ENCODE data around the gene PEX5L. TPM values are rescaled to one million over a fixed set of nuclear protein-coding genes. Genes with fewer than 3 reads are reported as not detected.

PEX5L gene
- total and polyA plus RNA-seq, 4 experiments from 2014 or later = 0.06 TPM; not detected in 3

- Histone ChIP-seq H3K36me3 (ENCODE audit: insufficient read depth, low read length) (no peaks in the 10 kb centered on the region), H3K9me3 (ENCODE audit: control insufficient read depth in 1 of 2, low read length in 2 of 2) (no peaks in the 10 kb centered on the region), H3K27me3 (ENCODE audit: insufficient read depth, low read length) (no peaks in the 10 kb centered on the region), H3K4me3 (ENCODE audit: low read length in 2 of 2) (no peak overlapping the region), H3K4me1 (ENCODE audit: insufficient read depth, low read length) (no peaks in the 10 kb centered on the region), H3K27ac (ENCODE audit: low read depth, low read length) (no peak overlapping the region)
- Mint-ChIP-seq H3K4me3 (no peak overlapping the region), H3K27me3 (peaks cover 2 to 5% of the 10 kb centered on the region in 2 donors), H3K4me1 (no peaks in the 10 kb centered on the region), H3K36me3 (no peaks in the 10 kb centered on the region), H3K27ac (no peak overlapping the region), H3K9me3 (no peaks in the 10 kb centered on the region)
- intact Hi-C loops (cut with micrococcal nuclease) = no loop called here
- CTCF ChIA-PET (ENCODE audit: partially characterized antibody) = no interaction called here
- POLR2A ChIA-PET (ENCODE audit: partially characterized antibody) = no interaction called here
- no peak for DNase-seq
Measured at GRCh38 chr3:179840985-179841384, 195.8 kb downstream of the PEX5L start.

- intact Hi-C loops (cut with micrococcal nuclease) = no loop called here
- H3K9me3 Mint-ChIP-seq = no peaks in the 10 kb centered on the region
- no peaks in the 10 kb centered on the region for H3K4me1 ChIP-seq (ENCODE audit: insufficient read depth, low read length)
- no peaks in the 10 kb centered on the region for H3K9me3 ChIP-seq (ENCODE audit: control insufficient read depth in 1 of 2, low read length in 2 of 2)
- peaks cover 2 to 7% of the 10 kb centered on the region in 2 donors for H3K27me3 Mint-ChIP-seq
- H3K27ac Mint-ChIP-seq = no peak overlapping the region
- POLR2A ChIA-PET (ENCODE audit: partially characterized antibody) = no interaction called here
- H3K27ac ChIP-seq (ENCODE audit: low read depth, low read length) = no peak overlapping the region
- H3K36me3 Mint-ChIP-seq = no peaks in the 10 kb centered on the region
- no peak overlapping the region for H3K4me3 ChIP-seq (ENCODE audit: low read length in 2 of 2)
- no peaks in the 10 kb centered on the region for H3K36me3 ChIP-seq (ENCODE audit: insufficient read depth, low read length)
- H3K4me3 Mint-ChIP-seq = no peak overlapping the region
- H3K27me3 ChIP-seq (ENCODE audit: insufficient read depth, low read length) = no peaks in the 10 kb centered on the region
- DNase-seq = no peak
- H3K4me1 Mint-ChIP-seq = no peaks in the 10 kb centered on the region
- CTCF ChIA-PET (ENCODE audit: partially characterized antibody) = no interaction called here
Measured at GRCh38 chr3:179837374-179837773, 199.4 kb downstream of the PEX5L start.

- Mint-ChIP-seq H3K36me3 (no peaks in the 10 kb centered on the region), H3K27ac (no peak overlapping the region), H3K4me3 (no peak overlapping the region), H3K27me3 (peaks cover 2 to 4% of the 10 kb centered on the region in 2 donors), H3K4me1 (no peaks in the 10 kb centered on the region), H3K9me3 (no peaks in the 10 kb centered on the region)
- Histone ChIP-seq H3K9me3 (ENCODE audit: control insufficient read depth in 1 of 2, low read length in 2 of 2) (no peaks in the 10 kb centered on the region), H3K4me1 (ENCODE audit: insufficient read depth, low read length) (no peaks in the 10 kb centered on the region), H3K27me3 (ENCODE audit: insufficient read depth, low read length) (no peaks in the 10 kb centered on the region), H3K36me3 (ENCODE audit: insufficient read depth, low read length) (no peaks in the 10 kb centered on the region), H3K27ac (ENCODE audit: low read depth, low read length) (no peak overlapping the region), H3K4me3 (ENCODE audit: low read length in 2 of 2) (no peak overlapping the region)
- intact Hi-C loops (cut with micrococcal nuclease) = no loop called here
- CTCF ChIA-PET (ENCODE audit: partially characterized antibody) = interaction anchor here (1.2 kb wide), 1 partner anchor 96 kb away, joined by 3 read pairs; no protein-coding TSS in a partner anchor
- POLR2A ChIA-PET (ENCODE audit: partially characterized antibody) = no interaction called here
- DNase-seq = no peak
Measured at GRCh38 chr3:179833294-179833693, 203.4 kb downstream of the PEX5L start.

DNA sequence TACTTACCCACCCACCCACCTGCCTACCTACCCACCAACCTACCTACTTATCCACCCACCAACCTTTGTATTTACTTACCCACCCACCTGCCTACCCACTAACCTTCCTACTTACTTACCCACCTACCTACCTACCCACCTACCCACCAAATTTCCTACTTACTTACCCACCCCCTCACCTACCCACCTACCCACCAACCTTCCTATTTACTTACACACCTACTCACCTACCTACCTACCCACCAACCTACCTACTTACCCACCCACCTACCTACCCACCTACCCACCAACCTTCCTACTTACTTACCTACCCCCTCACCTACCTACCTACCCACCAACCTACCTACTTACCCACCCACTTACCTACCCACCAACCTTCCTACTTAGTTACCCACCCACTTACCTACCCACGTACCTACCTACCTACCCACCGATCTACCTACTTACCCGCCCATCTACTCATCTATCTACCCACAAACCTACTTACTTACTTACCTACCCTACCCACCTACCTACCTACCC lies 204.3 kb downstream of the PEX5L start:
- Mint-ChIP-seq H3K36me3 (no peaks in the 10 kb centered on the region), H3K27ac (no peak overlapping the region), H3K4me1 (no peaks in the 10 kb centered on the region), H3K4me3 (no peak overlapping the region), H3K27me3 (peaks cover 2 to 4% of the 10 kb centered on the region in 2 donors), H3K9me3 (no peaks in the 10 kb centered on the region)
- H3K27ac ChIP-seq (ENCODE audit: low read depth, low read length) = no peak overlapping the region
- H3K9me3 ChIP-seq (ENCODE audit: control insufficient read depth in 1 of 2, low read length in 2 of 2) = no peaks in the 10 kb centered on the region
- H3K36me3 ChIP-seq (ENCODE audit: insufficient read depth, low read length) = no peaks in the 10 kb centered on the region
- intact Hi-C loops (cut with micrococcal nuclease) = no loop called here
- DNase-seq = no peak
- no peaks in the 10 kb centered on the region for H3K4me1 ChIP-seq (ENCODE audit: insufficient read depth, low read length)
- ChIA-PET POLR2A (ENCODE audit: partially characterized antibody) (no interaction called here), CTCF (ENCODE audit: partially characterized antibody) (interaction anchor here (1.2 kb wide), 1 partner anchor 97 kb away, joined by 3 read pairs; no protein-coding TSS in a partner anchor)
- no peaks in the 10 kb centered on the region for H3K27me3 ChIP-seq (ENCODE audit: insufficient read depth, low read length)
- no peak overlapping the region for H3K4me3 ChIP-seq (ENCODE audit: low read length in 2 of 2)

DNA sequence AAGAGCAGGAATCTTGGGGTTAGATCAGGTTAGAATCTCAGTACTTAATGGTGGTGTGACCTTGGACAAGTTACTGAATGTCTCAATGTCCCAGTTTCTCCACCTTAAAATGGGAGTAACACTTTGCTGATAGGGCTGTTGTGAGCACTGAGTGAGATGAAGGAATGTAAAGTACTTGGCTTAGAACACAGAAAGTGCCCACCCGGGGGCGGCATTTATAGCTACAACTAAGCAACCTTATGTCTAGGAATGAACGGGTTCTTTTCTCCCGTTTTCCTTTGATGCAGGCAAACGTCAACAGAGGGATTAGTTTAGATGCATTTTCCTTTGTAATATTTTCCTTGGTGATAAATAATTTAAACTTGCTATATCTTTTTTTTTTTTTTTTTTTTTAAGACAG lies 207.3 kb downstream of the PEX5L start:
- Histone ChIP-seq H3K4me1 (ENCODE audit: insufficient read depth, low read length) (no peaks in the 10 kb centered on the region), H3K4me3 (ENCODE audit: low read length in 2 of 2) (no peak overlapping the region), H3K9me3 (ENCODE audit: control insufficient read depth in 1 of 2, low read length in 2 of 2) (no peaks in the 10 kb centered on the region), H3K27ac (ENCODE audit: low read depth, low read length) (no peak overlapping the region), H3K27me3 (ENCODE audit: insufficient read depth, low read length) (no peaks in the 10 kb centered on the region), H3K36me3 (ENCODE audit: insufficient read depth, low read length) (no peaks in the 10 kb centered on the region)
- H3K9me3 Mint-ChIP-seq = no peaks in the 10 kb centered on the region
- H3K27ac Mint-ChIP-seq = no peak overlapping the region
- peaks cover 0 to 2% (median 0%) of the 10 kb centered on the region in 4 donors for H3K4me1 Mint-ChIP-seq
- ChIA-PET CTCF (ENCODE audit: partially characterized antibody) (no interaction called here), POLR2A (ENCODE audit: partially characterized antibody) (no interaction called here)
- peaks cover 1 to 4% of the 10 kb centered on the region in 2 donors for H3K27me3 Mint-ChIP-seq
- intact Hi-C loops (cut with micrococcal nuclease) = no loop called here
- H3K4me3 Mint-ChIP-seq = no peak overlapping the region
- no peak for DNase-seq
- no peaks in the 10 kb centered on the region for H3K36me3 Mint-ChIP-seq

- no peak overlapping the region for H3K4me3 ChIP-seq (ENCODE audit: low read length in 2 of 2)
Measured at GRCh38 chr3:179828738-179829137, 208.0 kb downstream of the PEX5L start.

DNA sequence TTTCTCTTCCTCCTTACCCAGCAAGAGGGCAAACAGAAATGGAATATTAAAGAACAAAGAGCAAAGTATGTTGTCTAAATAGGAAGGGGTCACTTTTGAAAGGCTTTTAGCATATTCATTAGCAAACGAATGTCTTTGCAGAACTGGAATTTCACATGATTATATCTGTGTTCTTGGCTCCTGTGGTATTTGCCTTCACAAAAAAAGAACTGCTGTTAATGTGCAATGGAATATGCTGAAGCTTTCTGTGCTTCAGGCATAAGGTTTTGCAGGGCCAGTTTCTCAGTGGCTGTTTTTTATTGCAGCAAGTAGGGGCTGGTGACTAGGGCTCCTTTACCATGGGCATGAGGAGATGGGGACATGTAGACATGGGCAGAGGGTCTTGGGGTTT lies 210.5 kb downstream of the PEX5L start:
- Histone ChIP-seq H3K36me3 (ENCODE audit: insufficient read depth, low read length) (no peaks in the 10 kb centered on the region), H3K27me3 (ENCODE audit: insufficient read depth, low read length) (no peaks in the 10 kb centered on the region), H3K27ac (ENCODE audit: low read depth, low read length) (no peak overlapping the region), H3K4me3 (ENCODE audit: low read length in 2 of 2) (no peak overlapping the region), H3K4me1 (ENCODE audit: insufficient read depth, low read length) (no peaks in the 10 kb centered on the region), H3K9me3 (ENCODE audit: control insufficient read depth in 1 of 2, low read length in 2 of 2) (no peaks in the 10 kb centered on the region)
- Mint-ChIP-seq H3K36me3 (no peaks in the 10 kb centered on the region), H3K9me3 (no peaks in the 10 kb centered on the region), H3K4me3 (no peak overlapping the region), H3K27me3 (peaks cover 3 to 5% of the 10 kb centered on the region in 2 donors), H3K27ac (no peak overlapping the region), H3K4me1 (peaks cover 0 to 2% (median 0%) of the 10 kb centered on the region in 4 donors)
- ChIA-PET CTCF (ENCODE audit: partially characterized antibody) (no interaction called here), POLR2A (ENCODE audit: partially characterized antibody) (no interaction called here)
- no peak for DNase-seq
- intact Hi-C loops (cut with micrococcal nuclease) = no loop called here

More at GRCh38 chr3:179828738-179829137, 208.0 kb downstream of the PEX5L start:
- H3K27me3 Mint-ChIP-seq = peaks cover 0 to 4% of the 10 kb centered on the region in 2 donors
- no peaks in the 10 kb centered on the region for H3K9me3 Mint-ChIP-seq
- H3K27ac Mint-ChIP-seq = no peak overlapping the region
- peaks cover 0 to 2% (median 0%) of the 10 kb centered on the region in 4 donors for H3K4me1 Mint-ChIP-seq
- CTCF ChIA-PET (ENCODE audit: partially characterized antibody) = no interaction called here
- no peak overlapping the region for H3K27ac ChIP-seq (ENCODE audit: low read depth, low read length)
- no peak for DNase-seq
- H3K4me3 Mint-ChIP-seq = no peak overlapping the region
- H3K4me1 ChIP-seq (ENCODE audit: insufficient read depth, low read length) = no peaks in the 10 kb centered on the region
- H3K9me3 ChIP-seq (ENCODE audit: control insufficient read depth in 1 of 2, low read length in 2 of 2) = no peaks in the 10 kb centered on the region
- no peaks in the 10 kb centered on the region for H3K36me3 Mint-ChIP-seq
- intact Hi-C loops (cut with micrococcal nuclease) = no loop called here
- no peaks in the 10 kb centered on the region for H3K36me3 ChIP-seq (ENCODE audit: insufficient read depth, low read length)
- POLR2A ChIA-PET (ENCODE audit: partially characterized antibody) = no interaction called here
- H3K27me3 ChIP-seq (ENCODE audit: insufficient read depth, low read length) = no peaks in the 10 kb centered on the region
